GM23338 (cell line): ENCODE measurements around the gene ANP32A. TPM values are rescaled to one million over a fixed set of nuclear protein-coding genes. Genes with fewer than 3 reads are reported as not detected.

Source experiments
- ATAC-seq: fragments of 200-7000 bp; cut with Tn5 transposase; 3 replicates; pipeline ENCODE4 v1.9.1; 2020
- DNase-seq: peaks from one replicate; pipeline ENCODE4 v3.0.0-alpha.2; 2015; ENCODE audit warnings: low spot score
- H2AFZ ChIP-seq: fragments of 200-600 bp; sonication (generic); 2 replicates; pipeline ENCODE4 v1.8.0; 2016; ENCODE audit warnings: antibody characterized with exemption, mild to moderate bottlenecking, moderate library complexity
- H3F3A ChIP-seq: fragments of 200-600 bp; sonication (generic); replicated peaks from 2 replicates; pipeline ENCODE4 v1.8.0; 2017; ENCODE audit warnings: antibody characterized with exemption, mixed run types, low read depth
- H3K27ac ChIP-seq: fragments of 200-600 bp; sonication (generic); 2 replicates; pipeline ENCODE4 v1.6.1; 2016; ENCODE audit warnings: low read depth
- H3K27me3 ChIP-seq: fragments of 200-600 bp; sonication (generic); 2 replicates; pipeline ENCODE4 v1.8.0; 2016; ENCODE audit warnings: mild to moderate bottlenecking, mixed run types, moderate library complexity; ENCODE audit not compliant: insufficient read depth
- H3K36me3 ChIP-seq: fragments of 200-600 bp; sonication (generic); 2 replicates; pipeline ENCODE4 v1.8.0; 2016; ENCODE audit warnings: mild to moderate bottlenecking; ENCODE audit not compliant: insufficient read depth
- H3K4me1 ChIP-seq: fragments of 200-600 bp; sonication (generic); 2 replicates; pipeline ENCODE4 v1.8.0; 2016; ENCODE audit warnings: mild to moderate bottlenecking, moderate library complexity; ENCODE audit not compliant: insufficient read depth
- H3K4me2 ChIP-seq: fragments of 200-600 bp; sonication (generic); 2 replicates; pipeline ENCODE4 v1.7.1; 2017; ENCODE audit warnings: mixed run types
- H3K4me3 ChIP-seq: fragments of 200-600 bp; sonication (generic); 2 replicates; pipeline ENCODE4 v1.6.1; 2016; ENCODE audit warnings: mixed run types
- H3K79me2 ChIP-seq: fragments of 200-600 bp; sonication (generic); replicated peaks from 2 replicates; pipeline ENCODE4 v1.8.0; 2017; ENCODE audit warnings: mild to moderate bottlenecking; ENCODE audit not compliant: insufficient read depth
- H3K9me2 ChIP-seq: fragments of 200-600 bp; sonication (generic); 2 replicates; pipeline ENCODE4 v1.8.0; 2017; ENCODE audit not compliant: insufficient read depth
- H4K20me1 ChIP-seq: fragments of 200-600 bp; sonication (generic); replicated peaks from 2 replicates; pipeline ENCODE4 v1.8.0; 2017; ENCODE audit warnings: mild to moderate bottlenecking; ENCODE audit not compliant: insufficient read depth
- H3K27ac Mint-ChIP-seq: 2 replicates; pipeline ENCODE4 v1.8.0; 2020; ENCODE audit warnings: inconsistent platforms, mild to moderate bottlenecking, moderate library complexity, mixed read lengths
- H3K27me3 Mint-ChIP-seq: 3 replicates; pipeline ENCODE4 v1.8.0; 2022; ENCODE audit warnings: low read depth, mild to moderate bottlenecking, moderate library complexity, mixed read lengths, inconsistent platforms; ENCODE audit not compliant: insufficient read depth, poor library complexity
- H3K36me3 Mint-ChIP-seq: 3 replicates; pipeline ENCODE4 v1.8.0; 2021; ENCODE audit warnings: low read depth, mild to moderate bottlenecking, inconsistent platforms, moderate library complexity, mixed read lengths
- H3K4me1 Mint-ChIP-seq: 3 replicates; pipeline ENCODE4 v1.8.0; 2020; ENCODE audit warnings: mild to moderate bottlenecking, inconsistent platforms, mixed read lengths
- H3K4me3 Mint-ChIP-seq: 3 replicates; pipeline ENCODE4 v1.8.0; 2021; ENCODE audit warnings: moderate library complexity, mild to moderate bottlenecking, inconsistent platforms, mixed read lengths
- H3K9me3 Mint-ChIP-seq: 3 replicates; pipeline ENCODE4 v1.8.0; 2020; ENCODE audit warnings: moderate library complexity, mild to moderate bottlenecking, inconsistent platforms, mixed read lengths
- CREB1 ChIP-seq: fragments of 250-450 bp; sonication (Bioruptor Pico); IDR thresholded peaks from 2 replicates; pipeline ENCODE4 v1.5.0; 2020; ENCODE audit warnings: low read depth, mild to moderate bottlenecking, moderate library complexity
- EZH2 ChIP-seq: fragments of 200-600 bp; sonication (generic); IDR thresholded peaks from one replicate; pipeline ENCODE4 v1.8.0; 2017; ENCODE audit warnings: antibody characterized with exemption, mild to moderate bottlenecking, low read depth; ENCODE audit not compliant: unreplicated experiment
- EZH2phosphoT487 ChIP-seq: fragments of 200-600 bp; sonication (generic); IDR thresholded peaks from one replicate; pipeline ENCODE4 v1.8.1; 2018; ENCODE audit warnings: antibody characterized with exemption; ENCODE audit not compliant: unreplicated experiment
- JUNB ChIP-seq: IDR thresholded peaks from one replicate; pipeline ENCODE4 v1.6.1; 2016; ENCODE audit warnings: antibody characterized with exemption; ENCODE audit not compliant: unreplicated experiment
- NANOG ChIP-seq: IDR thresholded peaks from 2 replicates; pipeline ENCODE4 v1.6.1; 2016; ENCODE audit warnings: antibody characterized with exemption, borderline replicate concordance
- POLR2AphosphoS5 ChIP-seq: IDR thresholded peaks from 2 replicates; pipeline ENCODE4 v1.6.1; 2016; ENCODE audit warnings: antibody characterized with exemption, low read depth
- ZNF114 ChIP-seq: fragments of 250-450 bp; sonication (Bioruptor Pico); IDR thresholded peaks from 2 replicates; pipeline ENCODE4 v1.5.0; 2020; ENCODE audit warnings: mild to moderate bottlenecking, moderate library complexity
- polyA plus RNA-seq: library from polyadenylated mRNA; unstranded; fragments of >200 nt; fragmentation: Nextera tagmentation; extraction: Ambion mirVana; gene quantifications from 2 replicates; pipeline ENCODE4 v1.2.1, GENCODE V29; 2016
- total RNA-seq: library from RNA; depleted of rRNA; stranded (reverse); fragments of >200 nt; shearing (Covaris generic); gene quantifications from 2 replicates; pipeline ENCODE4 v1.2.3, GENCODE V29; 2014
- TF ChIP-seq, protein P1 (sequence below): fragments of 250-450 bp; sonication (Bioruptor Pico); IDR thresholded peaks from 2 replicates; pipeline ENCODE4 v1.5.0; 2020; ENCODE audit warnings: mild to moderate bottlenecking, moderate library complexity
- TF ChIP-seq, protein P2 (sequence below): IDR thresholded peaks from 2 replicates; pipeline ENCODE4 v1.6.1; 2016; ENCODE audit warnings: antibody characterized with exemption

ANP32A gene
- total and polyA plus RNA-seq, 2 experiments from 2014 or later, result 204 to 304 TPM

DNA sequence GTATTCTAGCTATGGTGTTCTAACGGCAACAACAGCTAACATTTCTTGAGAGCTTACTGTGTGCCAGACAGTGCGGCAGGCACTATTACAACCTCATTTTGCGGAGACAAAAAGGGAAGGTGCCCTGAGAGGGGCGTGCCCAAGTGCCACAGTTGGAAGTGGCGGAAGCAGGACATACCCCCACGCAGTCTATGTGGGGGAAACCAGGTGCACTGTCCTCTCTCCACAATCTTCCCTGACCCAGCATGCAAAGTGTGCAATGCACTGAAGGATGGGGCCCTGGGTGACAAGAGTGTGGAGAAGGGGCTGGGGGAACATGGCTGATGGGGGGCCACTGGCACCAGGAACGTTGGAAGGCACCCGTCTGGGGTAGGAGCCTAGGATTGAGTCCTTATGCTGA lies 8.6 kb downstream of the ANP32A start (continued):
- TF ChIP-seq EZH2 (no peak), CREB1 (no peak), ZNF114 (no peak), JUNB (no peak), EZH2phosphoT487 (no peak), POLR2AphosphoS5 (no peak), NANOG (no peak)
- TF ChIP-seq, protein P1, sequence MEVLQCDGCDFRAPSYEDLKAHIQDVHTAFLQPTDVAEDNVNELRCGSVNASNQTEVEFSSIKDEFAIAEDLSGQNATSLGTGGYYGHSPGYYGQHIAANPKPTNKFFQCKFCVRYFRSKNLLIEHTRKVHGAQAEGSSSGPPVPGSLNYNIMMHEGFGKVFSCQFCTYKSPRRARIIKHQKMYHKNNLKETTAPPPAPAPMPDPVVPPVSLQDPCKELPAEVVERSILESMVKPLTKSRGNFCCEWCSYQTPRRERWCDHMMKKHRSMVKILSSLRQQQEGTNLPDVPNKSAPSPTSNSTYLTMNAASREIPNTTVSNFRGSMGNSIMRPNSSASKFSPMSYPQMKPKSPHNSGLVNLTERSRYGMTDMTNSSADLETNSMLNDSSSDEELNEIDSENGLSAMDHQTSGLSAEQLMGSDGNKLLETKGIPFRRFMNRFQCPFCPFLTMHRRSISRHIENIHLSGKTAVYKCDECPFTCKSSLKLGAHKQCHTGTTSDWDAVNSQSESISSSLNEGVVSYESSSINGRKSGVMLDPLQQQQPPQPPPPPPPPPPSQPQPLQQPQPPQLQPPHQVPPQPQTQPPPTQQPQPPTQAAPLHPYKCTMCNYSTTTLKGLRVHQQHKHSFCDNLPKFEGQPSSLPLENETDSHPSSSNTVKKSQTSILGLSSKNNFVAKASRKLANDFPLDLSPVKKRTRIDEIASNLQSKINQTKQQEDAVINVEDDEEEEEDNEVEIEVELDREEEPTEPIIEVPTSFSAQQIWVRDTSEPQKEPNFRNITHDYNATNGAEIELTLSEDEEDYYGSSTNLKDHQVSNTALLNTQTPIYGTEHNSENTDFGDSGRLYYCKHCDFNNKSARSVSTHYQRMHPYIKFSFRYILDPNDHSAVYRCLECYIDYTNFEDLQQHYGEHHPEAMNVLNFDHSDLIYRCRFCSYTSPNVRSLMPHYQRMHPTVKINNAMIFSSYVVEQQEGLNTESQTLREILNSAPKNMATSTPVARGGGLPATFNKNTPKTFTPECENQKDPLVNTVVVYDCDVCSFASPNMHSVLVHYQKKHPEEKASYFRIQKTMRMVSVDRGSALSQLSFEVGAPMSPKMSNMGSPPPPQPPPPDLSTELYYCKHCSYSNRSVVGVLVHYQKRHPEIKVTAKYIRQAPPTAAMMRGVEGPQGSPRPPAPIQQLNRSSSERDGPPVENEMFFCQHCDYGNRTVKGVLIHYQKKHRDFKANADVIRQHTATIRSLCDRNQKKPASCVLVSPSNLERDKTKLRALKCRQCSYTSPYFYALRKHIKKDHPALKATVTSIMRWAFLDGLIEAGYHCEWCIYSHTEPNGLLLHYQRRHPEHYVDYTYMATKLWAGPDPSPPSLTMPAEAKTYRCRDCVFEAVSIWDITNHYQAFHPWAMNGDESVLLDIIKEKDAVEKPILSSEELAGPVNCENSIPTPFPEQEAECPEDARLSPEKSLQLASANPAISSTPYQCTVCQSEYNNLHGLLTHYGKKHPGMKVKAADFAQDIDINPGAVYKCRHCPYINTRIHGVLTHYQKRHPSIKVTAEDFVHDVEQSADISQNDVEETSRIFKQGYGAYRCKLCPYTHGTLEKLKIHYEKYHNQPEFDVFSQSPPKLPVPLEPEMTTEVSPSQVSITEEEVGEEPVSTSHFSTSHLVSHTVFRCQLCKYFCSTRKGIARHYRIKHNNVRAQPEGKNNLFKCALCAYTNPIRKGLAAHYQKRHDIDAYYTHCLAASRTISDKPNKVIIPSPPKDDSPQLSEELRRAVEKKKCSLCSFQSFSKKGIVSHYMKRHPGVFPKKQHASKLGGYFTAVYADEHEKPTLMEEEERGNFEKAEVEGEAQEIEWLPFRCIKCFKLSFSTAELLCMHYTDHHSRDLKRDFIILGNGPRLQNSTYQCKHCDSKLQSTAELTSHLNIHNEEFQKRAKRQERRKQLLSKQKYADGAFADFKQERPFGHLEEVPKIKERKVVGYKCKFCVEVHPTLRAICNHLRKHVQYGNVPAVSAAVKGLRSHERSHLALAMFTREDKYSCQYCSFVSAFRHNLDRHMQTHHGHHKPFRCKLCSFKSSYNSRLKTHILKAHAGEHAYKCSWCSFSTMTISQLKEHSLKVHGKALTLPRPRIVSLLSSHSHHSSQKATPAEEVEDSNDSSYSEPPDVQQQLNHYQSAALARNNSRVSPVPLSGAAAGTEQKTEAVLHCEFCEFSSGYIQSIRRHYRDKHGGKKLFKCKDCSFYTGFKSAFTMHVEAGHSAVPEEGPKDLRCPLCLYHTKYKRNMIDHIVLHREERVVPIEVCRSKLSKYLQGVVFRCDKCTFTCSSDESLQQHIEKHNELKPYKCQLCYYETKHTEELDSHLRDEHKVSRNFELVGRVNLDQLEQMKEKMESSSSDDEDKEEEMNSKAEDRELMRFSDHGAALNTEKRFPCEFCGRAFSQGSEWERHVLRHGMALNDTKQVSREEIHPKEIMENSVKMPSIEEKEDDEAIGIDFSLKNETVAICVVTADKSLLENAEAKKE (CRISPR knock-in tag), result no peak

DNA sequence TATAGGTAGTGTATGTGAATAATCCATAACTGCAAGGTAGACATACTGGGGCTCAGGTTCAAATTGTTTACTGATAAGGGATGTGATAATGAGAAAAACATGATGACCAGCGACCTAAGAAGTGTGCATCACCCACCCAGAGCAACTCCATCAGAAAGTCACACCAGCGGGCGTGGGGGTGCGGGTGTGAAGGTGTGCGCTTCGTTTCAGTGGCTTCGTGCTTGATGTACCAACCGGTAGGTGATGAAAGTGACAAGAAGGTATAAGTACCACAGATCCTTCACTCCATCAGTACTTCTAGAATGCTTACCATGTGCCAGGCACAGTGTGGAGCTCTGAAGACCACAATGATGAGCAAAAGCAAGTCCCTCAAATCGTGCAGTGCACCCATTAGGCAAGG lies 11.2 kb downstream of the ANP32A start:
- Mint-ChIP-seq H3K27me3 (peaks cover 6% of the 10 kb centered on the region), H3K4me1 (peaks cover 73% of the 10 kb centered on the region), H3K4me3 (no peak overlapping the region), H3K9me3 (no peaks in the 10 kb centered on the region), H3K27ac (no peak overlapping the region), H3K36me3 (peaks cover 27% of the 10 kb centered on the region)
- Histone ChIP-seq H3K9me2 (no peaks in the 10 kb centered on the region), H3K79me2 (peaks cover 100% of the 10 kb centered on the region), H3K4me3 (no peak overlapping the region), H2AFZ (no peak overlapping the region), H3K4me1 (peaks cover 52% of the 10 kb centered on the region), H3K36me3 (no peaks in the 10 kb centered on the region), H3K4me2 (no peak overlapping the region), H4K20me1 (peaks cover 92% of the 10 kb centered on the region), H3F3A (no peaks in the 10 kb centered on the region), H3K27me3 (no peaks in the 10 kb centered on the region), H3K27ac (no peak overlapping the region)
- no peak for DNase-seq
- no peak for ATAC-seq
- no peak for TF ChIP-seq CREB1
- TF ChIP-seq, protein P2, sequence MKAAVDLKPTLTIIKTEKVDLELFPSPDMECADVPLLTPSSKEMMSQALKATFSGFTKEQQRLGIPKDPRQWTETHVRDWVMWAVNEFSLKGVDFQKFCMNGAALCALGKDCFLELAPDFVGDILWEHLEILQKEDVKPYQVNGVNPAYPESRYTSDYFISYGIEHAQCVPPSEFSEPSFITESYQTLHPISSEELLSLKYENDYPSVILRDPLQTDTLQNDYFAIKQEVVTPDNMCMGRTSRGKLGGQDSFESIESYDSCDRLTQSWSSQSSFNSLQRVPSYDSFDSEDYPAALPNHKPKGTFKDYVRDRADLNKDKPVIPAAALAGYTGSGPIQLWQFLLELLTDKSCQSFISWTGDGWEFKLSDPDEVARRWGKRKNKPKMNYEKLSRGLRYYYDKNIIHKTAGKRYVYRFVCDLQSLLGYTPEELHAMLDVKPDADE, result no peak
- TF ChIP-seq NANOG, result no peak
- TF ChIP-seq, protein P1 (CRISPR knock-in tag), result no peak
- TF ChIP-seq ZNF114, result no peak
- no peak for TF ChIP-seq EZH2
